HG02870 (cell line): ENCODE data around the gene HECTD1.
"Not testable (repeated sequence)": the region's sequence is repeated elsewhere in the genome, so short reads cannot be mapped to it uniquely, and the experiment has no call there.

ENCODE experiments used
- ATAC-seq: cut with Tn5 transposase; IDR thresholded peaks from one replicate; pipeline ENCODE4 v1.9.1; 2021; ENCODE audit warnings: mild to moderate bottlenecking, moderate library complexity; ENCODE audit not compliant: unreplicated experiment

The HECTD1 gene

DNA sequence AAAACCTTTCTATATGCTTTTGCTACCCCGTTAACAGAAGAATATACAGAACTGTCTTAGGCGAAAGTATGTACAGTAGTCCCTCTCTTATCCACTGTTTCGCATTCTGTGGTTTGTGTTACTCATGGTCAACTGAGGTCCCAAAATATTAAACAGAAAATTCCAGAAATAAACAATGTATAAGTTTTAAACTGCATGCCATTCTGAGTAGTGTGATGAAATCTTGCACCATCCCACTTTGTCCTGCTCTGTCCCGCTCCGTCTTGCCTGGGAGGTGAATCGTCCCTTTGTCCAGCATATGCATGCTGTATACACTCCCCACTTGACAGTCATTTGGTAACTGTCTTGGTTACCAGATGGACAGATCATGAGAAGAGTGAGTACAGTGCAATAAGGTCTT, 111.3 kb downstream of the HECTD1 start:
- ATAC-seq: no peak

DNA sequence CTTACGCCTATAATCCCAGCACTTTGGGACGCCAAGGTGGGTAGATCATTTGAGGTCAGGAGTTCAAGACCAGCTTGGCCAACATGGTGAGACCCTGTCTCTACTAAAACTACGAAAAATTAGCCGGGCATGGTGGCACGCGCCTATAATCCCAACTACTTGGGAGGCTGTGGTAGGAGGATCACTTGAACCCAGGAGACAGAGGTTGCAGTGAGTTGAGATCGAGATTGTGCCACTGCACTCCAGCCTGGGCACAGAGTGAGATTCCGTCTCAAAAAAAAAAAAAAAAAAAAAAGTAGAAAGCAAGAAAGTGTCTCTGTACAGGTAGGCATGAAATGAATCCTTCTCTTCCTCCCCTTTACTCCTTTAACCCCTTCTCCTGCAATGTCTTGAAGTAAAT, 111.8 kb downstream of the HECTD1 start:
- not testable (repeated sequence) for ATAC-seq

DNA sequence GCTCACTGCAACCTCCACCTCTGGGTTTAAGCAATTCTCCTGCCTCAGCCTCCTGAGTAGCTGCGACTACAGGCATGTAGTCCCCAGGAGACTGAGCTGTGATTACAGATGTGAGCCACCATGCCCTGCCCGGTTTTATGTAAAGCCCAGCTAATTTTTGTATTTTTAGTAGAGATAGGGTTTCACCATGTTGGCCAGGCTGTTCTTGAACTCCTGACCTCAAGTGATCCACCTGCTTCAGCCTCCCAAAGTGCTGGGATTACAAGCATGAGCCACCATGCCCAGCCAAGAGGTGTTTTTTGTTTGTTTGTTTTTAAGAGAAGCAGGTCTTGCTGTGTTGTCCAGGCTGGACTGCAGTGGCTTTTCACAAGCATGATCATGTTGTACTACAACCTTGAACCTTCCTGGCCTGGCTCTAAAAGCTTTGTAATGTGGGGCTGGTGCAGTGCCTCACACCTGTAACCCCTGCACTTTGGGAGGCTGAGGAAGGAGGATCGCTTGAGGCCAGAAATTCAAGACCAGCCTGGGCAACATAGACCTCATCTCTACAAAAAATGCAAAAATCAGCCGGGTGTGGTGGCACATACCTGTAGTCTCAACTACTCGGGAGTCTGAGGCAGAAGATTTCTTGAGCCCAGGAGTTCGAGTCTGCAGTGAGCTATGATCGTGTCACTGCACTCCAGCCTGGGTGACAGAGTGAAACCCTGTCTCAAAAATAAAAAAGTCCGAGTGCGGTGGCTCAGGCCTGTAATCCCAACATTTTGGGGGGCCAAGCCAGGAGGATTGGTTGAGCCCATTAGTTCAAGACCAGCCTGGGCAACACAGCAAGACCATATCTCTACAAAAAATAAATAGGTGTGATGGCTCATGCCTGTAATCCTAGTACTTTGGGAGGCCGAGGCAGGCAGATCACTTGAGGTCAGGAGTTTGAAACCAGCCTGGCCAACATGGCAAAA, 113.4 kb downstream of the HECTD1 start:
- ATAC-seq: not testable (repeated sequence)

DNA sequence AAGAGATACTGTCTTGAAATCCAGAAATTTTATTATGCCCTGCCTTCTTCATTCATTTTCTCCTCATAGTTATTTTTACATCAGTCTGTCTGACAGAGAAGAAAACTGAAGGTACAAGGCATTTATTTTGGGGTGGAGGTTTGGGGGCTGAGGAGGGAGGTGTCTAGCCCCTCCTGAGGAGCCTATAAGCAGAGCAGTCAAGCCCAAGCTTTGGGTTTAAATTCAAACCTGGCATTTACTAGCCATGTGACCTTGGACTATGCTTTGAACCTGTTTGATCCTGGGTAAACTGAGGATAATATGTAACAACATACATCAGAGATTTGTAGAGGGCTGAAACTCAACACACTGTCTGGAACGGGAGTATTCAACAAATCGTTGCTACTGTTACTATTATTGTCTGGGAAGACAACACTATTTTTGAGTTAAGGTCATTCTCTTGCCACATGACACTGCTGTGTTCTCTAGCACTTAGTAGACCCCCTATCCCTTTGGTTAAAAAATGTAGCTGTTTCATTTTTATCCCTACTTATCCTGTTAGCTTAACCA, 115.4 kb downstream of the HECTD1 start:
- ATAC-seq: no peak

- no peak for ATAC-seq
Observed at GRCh38 chr14:31090883-31091764, 116.5 kb downstream of the HECTD1 start.

DNA sequence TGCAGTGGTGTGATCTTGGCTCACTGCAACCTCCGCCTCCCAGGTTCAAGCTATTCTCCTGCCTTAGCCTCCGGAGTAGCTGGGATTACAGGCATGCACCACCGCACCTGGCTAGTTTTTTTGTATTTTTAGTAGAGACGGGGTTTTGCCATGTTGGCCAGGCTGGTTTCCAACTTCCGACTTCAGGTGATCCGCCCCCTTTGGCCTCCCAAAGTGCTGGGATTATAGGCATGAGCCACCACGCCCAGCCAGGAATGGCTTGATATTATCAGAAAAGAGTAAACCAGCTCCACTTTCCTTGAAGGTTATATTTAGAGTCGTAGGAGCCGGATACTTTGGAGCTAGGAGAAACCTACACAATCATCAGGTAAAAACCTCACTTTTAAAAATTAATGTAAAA, 121.1 kb downstream of the HECTD1 start:
- not testable (repeated sequence) for ATAC-seq

- ATAC-seq: no peak
Observed at GRCh38 chr14:31085027-31085426, 122.6 kb downstream of the HECTD1 start.

DNA sequence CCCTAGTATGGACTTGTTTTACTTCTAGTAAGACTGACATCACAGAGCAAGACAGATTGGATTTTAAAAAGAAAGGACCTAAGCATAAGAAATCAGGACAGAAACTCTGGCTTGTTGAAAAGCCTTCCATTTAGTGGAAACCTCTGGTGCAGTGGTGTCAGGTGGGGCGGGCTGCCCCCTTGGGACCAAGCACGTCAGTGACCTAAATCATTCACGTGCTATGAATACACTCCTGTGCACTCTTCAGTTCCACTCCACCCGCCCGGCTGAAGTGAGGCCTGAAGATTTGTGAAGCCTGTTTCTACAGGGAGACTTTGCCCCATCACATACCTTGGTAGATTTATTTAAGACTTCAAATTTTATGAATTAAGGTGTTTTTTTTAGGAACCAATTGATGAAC, 123.2 kb downstream of the HECTD1 start:
- no peak for ATAC-seq

DNA sequence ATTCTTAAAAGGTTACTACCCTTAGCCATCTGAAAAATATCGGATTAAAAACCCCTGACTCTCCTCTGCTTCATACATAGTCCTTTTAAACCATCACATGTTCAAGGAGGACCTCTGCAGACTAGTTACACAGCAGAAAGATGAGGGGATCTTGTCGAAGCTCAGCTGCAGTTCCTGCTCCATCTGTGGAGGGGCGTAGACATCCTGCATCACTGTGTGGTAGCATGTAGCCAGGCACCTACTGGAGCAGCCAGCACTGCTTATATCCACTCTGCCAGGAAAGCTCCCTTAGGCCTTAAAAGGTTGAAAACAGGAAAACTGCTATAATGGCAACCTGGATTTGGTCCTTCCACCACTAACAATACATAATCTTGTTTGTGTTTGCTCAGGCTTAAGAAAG, 123.8 kb downstream of the HECTD1 start:
- no peak for ATAC-seq

DNA sequence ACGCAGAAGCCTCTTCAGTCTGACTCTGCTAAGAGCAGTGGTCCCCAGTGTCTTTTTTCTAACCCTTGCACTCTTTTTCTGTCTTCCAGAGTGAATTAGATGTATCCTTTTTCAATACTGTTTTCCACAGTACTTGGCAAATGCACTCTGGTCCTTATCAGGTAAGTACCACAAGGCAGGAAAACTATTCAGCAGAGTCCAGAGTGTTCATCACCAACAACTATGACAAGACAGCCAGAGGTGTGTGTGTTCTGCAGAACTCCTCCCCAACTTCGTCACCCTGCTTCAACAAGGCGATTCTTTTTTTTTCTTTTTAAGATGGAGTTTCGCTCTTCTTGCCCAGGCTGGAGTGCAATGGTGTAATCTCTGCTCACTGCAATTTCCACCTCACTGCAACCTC, 127.1 kb downstream of the HECTD1 start:
- ATAC-seq: no peak

GRCh38 chr14:31080056-31080455, 127.5 kb downstream of the HECTD1 start:
- no peak for ATAC-seq

- ATAC-seq: no peak
Observed at GRCh38 chr14:31078766-31079165, 128.8 kb downstream of the HECTD1 start.

- ATAC-seq: no peak
Observed at GRCh38 chr14:31075144-31075543, 132.4 kb downstream of the HECTD1 start.

DNA sequence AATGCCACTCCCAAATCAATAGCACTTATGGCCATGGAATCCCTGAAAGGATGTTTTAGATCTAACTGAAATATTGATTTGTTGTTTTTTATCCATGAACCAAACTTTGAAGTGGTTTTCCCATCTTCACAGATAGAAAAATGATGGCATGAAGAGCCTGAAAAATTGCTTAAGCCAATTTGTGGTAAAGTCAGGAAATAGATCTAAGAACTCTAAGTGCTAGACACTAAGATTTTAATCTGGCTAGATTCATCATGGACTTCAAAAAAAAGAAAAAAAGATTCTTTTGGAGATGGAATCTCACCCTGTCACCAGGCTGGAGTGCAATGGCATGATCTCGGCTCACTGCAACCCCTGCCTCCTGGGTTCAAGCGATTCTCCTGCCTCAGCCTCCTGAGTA, 136.4 kb downstream of the HECTD1 start:
- ATAC-seq: no peak

- no peak for ATAC-seq
Observed at GRCh38 chr14:31070431-31070830, 137.2 kb downstream of the HECTD1 start.

DNA sequence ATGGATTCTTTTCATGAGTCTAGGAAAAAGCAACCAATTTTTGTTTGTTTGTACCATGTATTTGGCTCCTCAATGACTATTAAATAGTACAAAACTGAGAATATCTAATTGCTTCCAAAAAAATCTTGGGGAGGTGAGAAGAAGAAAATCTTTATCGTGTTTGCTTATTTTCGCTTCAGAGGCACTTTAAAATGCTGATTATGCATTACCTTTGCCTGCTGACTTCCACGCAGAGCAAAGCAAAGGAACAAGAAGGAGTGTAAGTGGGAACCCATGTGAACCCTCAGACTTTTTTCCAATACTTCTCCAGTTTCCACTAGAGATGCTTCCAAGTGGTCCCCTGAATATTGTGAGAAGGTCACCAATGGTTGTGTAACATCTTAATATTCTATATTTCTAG, 138.2 kb downstream of the HECTD1 start:
- no peak for ATAC-seq

GRCh38 chr14:31068235-31068634, 139.4 kb downstream of the HECTD1 start:
- ATAC-seq: no peak

DNA sequence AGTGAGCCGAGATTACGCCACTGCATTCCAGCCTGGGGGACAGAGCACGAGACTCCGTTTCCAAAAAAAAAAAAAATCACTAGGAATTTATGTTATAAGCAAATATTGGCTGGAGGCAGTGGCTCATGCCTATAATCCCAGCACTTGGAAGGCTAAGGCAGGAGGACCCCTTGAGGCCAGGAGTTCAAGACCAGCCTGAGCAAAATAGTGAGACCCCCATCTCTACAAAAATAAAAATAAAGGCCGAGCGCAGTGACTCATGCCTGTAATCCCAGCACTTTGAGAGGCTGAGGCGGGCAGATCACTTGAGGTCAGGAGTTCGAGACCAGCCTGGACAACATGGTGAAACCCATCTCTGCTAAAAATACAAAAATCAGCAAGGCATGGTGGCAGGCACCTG, 144.7 kb downstream of the HECTD1 start:
- not testable (repeated sequence) for ATAC-seq

GRCh38 chr14:31060253-31060875, 147.2 kb downstream of the HECTD1 start:
- no peak for ATAC-seq

- no peak for ATAC-seq
Observed at GRCh38 chr14:31059152-31059924, 148.3 kb downstream of the HECTD1 start.
